ENCODE measurements around the gene TIPARP. TPM values are rescaled to one million over a fixed set of nuclear protein-coding genes. Genes with fewer than 3 reads are reported as not detected.
A peak's percentile ranks its signal among the peaks of the same experiment; 100 is the strongest.

The TIPARP gene
- total RNA-seq, 6 experiments from 2014 or later: 60.6 to 78.0 (median 67.4) TPM

DNA sequence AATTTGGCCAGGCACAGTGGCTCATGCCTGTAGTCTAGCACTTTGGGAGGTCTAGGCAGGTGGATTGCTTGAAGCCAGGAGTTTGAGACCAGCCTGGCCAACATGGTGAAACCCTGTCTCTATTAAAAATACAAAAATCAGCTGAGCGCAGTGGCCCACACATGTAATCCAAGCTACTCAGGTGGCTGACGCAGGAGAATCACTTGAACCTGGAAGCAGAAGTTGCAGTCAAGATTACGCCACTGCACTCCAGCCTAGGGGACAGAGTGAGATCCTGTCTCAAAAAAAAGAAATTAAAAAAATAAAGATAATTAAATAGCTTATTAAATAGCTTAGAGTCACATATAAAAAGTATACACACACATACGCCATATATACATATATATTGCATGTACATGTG, 3.7 kb upstream of the TIPARP start:
- Mint-ChIP-seq H3K36me3 (ENCODE audit: low read depth) (peaks cover 5% of the 10 kb centered on the region), H3K27ac (no peak overlapping the region), H3K4me1 (ENCODE audit: low read depth) (peaks cover 33% of the 10 kb centered on the region), H3K4me3 (no peak overlapping the region), H3K27me3 (ENCODE audit: insufficient read depth) (no peaks in the 10 kb centered on the region; the same call in 1 of the 2 replicates), H3K9me3 (no peaks in the 10 kb centered on the region)
- DNase-seq: no peak
- TF ChIP-seq, protein P1, sequence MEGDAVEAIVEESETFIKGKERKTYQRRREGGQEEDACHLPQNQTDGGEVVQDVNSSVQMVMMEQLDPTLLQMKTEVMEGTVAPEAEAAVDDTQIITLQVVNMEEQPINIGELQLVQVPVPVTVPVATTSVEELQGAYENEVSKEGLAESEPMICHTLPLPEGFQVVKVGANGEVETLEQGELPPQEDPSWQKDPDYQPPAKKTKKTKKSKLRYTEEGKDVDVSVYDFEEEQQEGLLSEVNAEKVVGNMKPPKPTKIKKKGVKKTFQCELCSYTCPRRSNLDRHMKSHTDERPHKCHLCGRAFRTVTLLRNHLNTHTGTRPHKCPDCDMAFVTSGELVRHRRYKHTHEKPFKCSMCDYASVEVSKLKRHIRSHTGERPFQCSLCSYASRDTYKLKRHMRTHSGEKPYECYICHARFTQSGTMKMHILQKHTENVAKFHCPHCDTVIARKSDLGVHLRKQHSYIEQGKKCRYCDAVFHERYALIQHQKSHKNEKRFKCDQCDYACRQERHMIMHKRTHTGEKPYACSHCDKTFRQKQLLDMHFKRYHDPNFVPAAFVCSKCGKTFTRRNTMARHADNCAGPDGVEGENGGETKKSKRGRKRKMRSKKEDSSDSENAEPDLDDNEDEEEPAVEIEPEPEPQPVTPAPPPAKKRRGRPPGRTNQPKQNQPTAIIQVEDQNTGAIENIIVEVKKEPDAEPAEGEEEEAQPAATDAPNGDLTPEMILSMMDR (IDR thresholded peaks at IDR 0.05): no peak

DNA sequence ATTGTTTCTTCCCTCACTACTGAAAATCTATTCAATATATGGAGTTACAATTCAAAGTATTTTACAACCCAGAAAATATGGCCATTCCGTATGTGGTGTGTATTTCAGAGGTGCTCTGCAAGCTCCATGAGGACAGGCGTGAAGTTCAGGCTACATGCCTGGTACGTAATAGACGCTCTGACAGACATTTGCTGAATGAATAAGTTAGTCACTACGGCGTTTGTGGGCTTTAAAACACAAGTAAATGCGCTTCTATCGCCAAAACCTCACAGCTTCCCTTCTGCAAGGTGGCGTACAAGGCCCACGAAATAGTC, 701 bp upstream of the TIPARP start:
- no peaks in the 10 kb centered on the region for H3K9me3 Mint-ChIP-seq
- TF ChIP-seq, protein P1 (IDR thresholded peaks at IDR 0.05): no peak
- H3K27ac Mint-ChIP-seq: peak overlapping the region; percentile 94; the same call in 1 of the 2 replicates
- H3K4me1 Mint-ChIP-seq (ENCODE audit: low read depth): peaks cover 44% of the 10 kb centered on the region
- H3K4me3 Mint-ChIP-seq: peak overlapping the region; percentile 98
- no peaks in the 10 kb centered on the region; the same call in 1 of the 2 replicates for H3K27me3 Mint-ChIP-seq (ENCODE audit: insufficient read depth)
- DNase-seq: no peak
- H3K36me3 Mint-ChIP-seq (ENCODE audit: low read depth): peaks cover 34% of the 10 kb centered on the region

DNA sequence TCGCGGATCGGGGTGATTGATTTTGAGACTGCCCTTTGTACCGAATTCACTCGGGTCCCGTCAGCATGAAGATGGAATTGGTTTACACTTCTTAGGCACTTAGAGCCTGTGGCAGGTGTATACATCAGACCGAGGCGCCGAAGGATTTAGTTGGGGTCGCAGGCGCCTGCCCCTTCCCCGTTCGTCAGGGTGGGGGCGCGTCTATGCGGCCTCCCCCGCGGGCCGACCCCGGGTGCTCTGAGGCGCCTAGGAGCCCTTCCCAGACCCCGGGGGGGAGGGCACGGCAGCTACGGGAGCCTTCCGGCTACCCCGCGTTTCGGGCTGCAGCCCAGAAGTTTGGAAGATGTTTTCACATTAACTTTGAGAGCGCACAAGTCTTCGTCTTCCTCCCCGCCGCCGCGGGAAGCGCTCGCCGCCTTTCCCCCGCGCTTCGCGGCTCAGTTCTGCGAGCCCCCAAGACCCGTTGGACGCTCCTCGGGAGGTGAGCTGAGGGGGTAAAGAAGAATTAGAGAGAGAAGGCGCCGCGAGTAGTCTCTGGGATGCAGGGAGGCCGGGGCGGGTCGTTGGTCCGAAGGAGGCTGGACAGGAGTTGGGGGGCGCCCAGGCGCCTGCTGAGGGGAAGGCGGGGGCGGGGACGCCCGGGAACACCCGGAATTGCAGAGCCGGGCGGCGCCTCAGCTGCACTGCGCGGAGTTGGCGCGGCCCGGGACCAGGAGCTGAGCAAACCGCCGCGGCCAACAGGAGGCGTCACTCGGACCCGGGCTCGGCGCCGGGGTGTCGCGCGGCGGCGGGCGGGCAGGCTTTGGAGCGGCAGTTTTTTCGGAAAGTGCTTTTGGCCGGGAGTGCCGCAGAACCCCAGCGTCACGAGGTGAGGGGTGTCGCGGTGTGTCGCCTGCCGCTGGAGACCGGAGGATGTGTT, 780 bp downstream of the TIPARP start:
- Mint-ChIP-seq H3K4me1 (ENCODE audit: low read depth) (peaks cover 54% of the 10 kb centered on the region), H3K4me3 (peak overlapping the region; percentile 98), H3K27me3 (ENCODE audit: insufficient read depth) (no peaks in the 10 kb centered on the region; the same call in 1 of the 2 replicates), H3K36me3 (ENCODE audit: low read depth) (peaks cover 45% of the 10 kb centered on the region), H3K9me3 (no peaks in the 10 kb centered on the region), H3K27ac (peak overlapping the region; percentile 94)
- peak; percentile 15 for DNase-seq
- TF ChIP-seq, protein P1 (IDR thresholded peaks at IDR 0.05): peak; percentile 77

DNA sequence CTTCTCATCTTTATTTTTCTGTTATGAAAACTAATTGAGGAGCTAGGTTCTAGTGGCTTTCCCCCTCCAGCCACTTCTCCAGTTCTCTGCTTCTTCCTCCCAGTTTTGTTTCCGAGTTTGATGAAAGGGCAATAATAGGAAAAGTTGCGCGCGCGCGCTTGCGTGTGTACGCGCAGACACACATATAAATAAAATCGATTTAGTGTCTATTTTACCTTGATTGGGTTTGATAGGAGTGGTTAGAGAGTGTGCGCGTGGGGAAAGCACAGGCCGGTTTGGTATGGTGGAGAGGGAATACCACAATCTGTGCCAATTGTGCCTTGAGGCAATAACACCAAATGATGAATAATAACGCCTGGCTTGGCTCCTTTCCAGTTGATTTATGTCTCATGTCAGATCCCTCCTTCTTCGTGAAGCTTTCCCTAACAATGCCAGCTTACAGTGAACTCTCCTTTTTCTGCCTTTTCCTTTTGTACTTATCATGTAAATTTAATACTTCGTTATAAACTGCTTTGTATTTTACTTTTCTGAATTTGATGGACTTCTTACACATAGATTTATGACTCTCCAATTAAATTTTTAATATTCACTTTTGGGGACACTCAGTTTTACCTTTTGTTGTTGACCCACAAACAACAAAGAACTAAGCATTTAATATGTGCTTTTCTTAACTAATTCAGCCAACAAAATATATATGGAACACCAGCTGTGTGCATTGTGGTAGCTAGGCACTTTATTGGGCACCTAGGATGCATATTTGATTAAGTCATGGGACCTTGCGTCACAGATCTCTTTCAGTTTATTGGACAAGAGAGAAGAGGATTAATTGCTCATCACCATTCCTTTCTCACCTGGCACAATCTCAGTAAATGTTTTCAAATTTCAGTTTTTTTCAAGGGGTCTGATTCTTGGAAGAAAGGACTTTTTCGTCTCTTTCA, 1.7 kb downstream of the TIPARP start:
- DNase-seq: peak; percentile 93
- TF ChIP-seq, protein P1 (IDR thresholded peaks at IDR 0.05): peak; percentile 24
- peak overlapping the region; percentile 94 for H3K27ac Mint-ChIP-seq
- H3K4me3 Mint-ChIP-seq: peak overlapping the region; percentile 98
- H3K27me3 Mint-ChIP-seq (ENCODE audit: insufficient read depth): no peaks in the 10 kb centered on the region; the same call in 1 of the 2 replicates
- H3K9me3 Mint-ChIP-seq: no peaks in the 10 kb centered on the region
- H3K36me3 Mint-ChIP-seq (ENCODE audit: low read depth): peaks cover 54% of the 10 kb centered on the region
- peaks cover 63% of the 10 kb centered on the region for H3K4me1 Mint-ChIP-seq (ENCODE audit: low read depth)

DNA sequence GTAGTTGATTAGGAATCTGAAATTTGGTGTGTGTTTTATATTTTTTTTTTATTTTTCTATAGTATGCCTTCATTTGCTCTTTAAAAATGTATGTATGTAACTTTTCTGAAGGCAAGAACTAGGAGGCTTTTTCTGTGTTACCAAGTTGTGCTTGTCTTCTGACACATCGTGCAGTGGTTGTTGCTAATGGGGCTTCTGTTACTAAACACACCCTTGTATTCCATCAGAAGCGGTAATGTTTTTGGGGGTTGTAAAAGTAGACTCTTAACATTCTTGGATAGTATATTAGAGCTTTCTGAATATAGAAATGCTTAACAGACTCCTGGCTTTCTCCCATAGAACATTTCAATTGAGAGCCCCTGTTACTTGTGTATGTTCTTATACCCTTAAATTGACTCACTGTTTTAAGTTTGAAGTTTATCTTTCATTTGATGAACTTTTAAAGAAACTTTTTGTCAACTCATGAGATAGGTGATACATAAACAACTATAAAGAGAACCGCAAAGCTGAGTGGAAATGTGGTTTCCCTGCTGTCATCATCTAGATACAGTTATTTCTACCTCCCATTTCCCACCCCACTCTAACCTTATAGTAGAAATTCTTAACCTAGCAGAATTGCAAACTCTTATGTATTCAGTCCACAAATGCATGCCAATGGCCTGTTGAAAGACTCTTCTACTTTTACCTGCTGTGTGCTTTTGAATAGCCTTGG, 2.5 kb downstream of the TIPARP start:
- TF ChIP-seq, protein P1 (IDR thresholded peaks at IDR 0.05): no peak
- Mint-ChIP-seq H3K4me3 (peak overlapping the region; percentile 98), H3K36me3 (ENCODE audit: low read depth) (peaks cover 61% of the 10 kb centered on the region), H3K27ac (peak overlapping the region; percentile 94), H3K9me3 (no peaks in the 10 kb centered on the region), H3K27me3 (ENCODE audit: insufficient read depth) (no peaks in the 10 kb centered on the region; the same call in 1 of the 2 replicates), H3K4me1 (ENCODE audit: low read depth) (peaks cover 71% of the 10 kb centered on the region)
- no peak for DNase-seq

All from HFFc6 (cell line).